Mucosa of rectum (tissue), 2 donors: ENCODE measurements around the gene LGALS3BP.
A peak's percentile ranks its signal among the peaks of the same experiment; 100 is the strongest.

Experiments used
- H3K27ac ChIP-seq, 2 donors: one replicate each; pipeline ENCODE4 v1.7.0; 2013; ENCODE audit warnings: inconsistent platforms in 2 of 2, low read depth in 2 of 2, low read length in 2 of 2
- H3K27me3 ChIP-seq, 2 donors: one replicate each; pipeline ENCODE4 v1.7.0; 2013; ENCODE audit warnings: low read length in 2 of 2; ENCODE audit not compliant: control insufficient read depth in 2 of 2, insufficient read depth in 2 of 2
- H3K36me3 ChIP-seq, 2 donors: one replicate each; pipeline ENCODE4 v1.7.0; 2013; ENCODE audit warnings: low read length in 2 of 2; ENCODE audit not compliant: control insufficient read depth in 2 of 2, insufficient read depth in 2 of 2
- H3K4me1 ChIP-seq, 2 donors: one replicate each; pipeline ENCODE4 v1.7.0; 2013; ENCODE audit warnings: low read length in 2 of 2, mild to moderate bottlenecking in 1 of 2; ENCODE audit not compliant: control insufficient read depth in 2 of 2, insufficient read depth in 2 of 2
- H3K4me3 ChIP-seq, 2 donors: one replicate each; pipeline ENCODE4 v1.7.0; 2013; ENCODE audit warnings: low read length in 2 of 2
- H3K9ac ChIP-seq, 2 donors: one replicate each; pipeline ENCODE4 v1.7.0; 2013; ENCODE audit warnings: low read length in 2 of 2, low read depth in 1 of 2, mild to moderate bottlenecking in 1 of 2
- H3K9me3 ChIP-seq, 2 donors: one replicate each; pipeline ENCODE4 v1.7.0; 2013; ENCODE audit warnings: low read length in 2 of 2; ENCODE audit not compliant: control insufficient read depth in 2 of 2
- donor health status: healthy.
- donor health status: Normal muscosa, but diverticular disease.

The LGALS3BP gene

GRCh38 chr17:78940258-78940657 lies 39.5 kb downstream of the LGALS3BP start:
- Histone ChIP-seq H3K36me3 (no peaks in the 10 kb centered on the region), H3K27ac (no peak overlapping the region), H3K4me3 (no peak overlapping the region), H3K27me3 (no peaks in the 10 kb centered on the region), H3K9ac (no peak overlapping the region), H3K9me3 (no peaks in the 10 kb centered on the region), H3K4me1 (no peaks in the 10 kb centered on the region)

DNA sequence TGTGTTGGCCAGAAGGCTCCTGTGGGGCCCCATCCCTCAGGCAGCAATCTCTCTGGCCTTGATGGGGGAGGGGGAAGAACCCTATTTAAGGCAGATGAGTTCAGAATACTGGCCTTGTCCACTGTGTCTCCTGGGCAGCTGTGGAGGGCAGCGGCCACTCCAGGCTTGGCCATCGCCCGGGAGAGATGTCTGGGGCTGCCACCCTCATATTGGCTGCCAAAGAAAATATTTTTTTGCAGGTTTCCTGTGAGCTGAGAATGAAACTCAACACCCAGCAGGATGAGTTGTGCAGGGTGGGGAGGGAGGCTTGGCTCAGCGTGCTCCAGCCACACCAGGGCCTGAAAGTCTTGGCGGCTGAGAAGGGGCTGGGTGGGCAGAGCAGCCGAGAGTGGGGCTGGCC lies 40.1 kb downstream of the LGALS3BP start:
- Histone ChIP-seq H3K36me3 (no peaks in the 10 kb centered on the region), H3K9ac (no peak overlapping the region), H3K4me1 (peaks cover 0 to under 1% of the 10 kb centered on the region in 2 donors), H3K27me3 (no peaks in the 10 kb centered on the region), H3K9me3 (no peaks in the 10 kb centered on the region), H3K27ac (no peak overlapping the region), H3K4me3 (no peak overlapping the region)

DNA sequence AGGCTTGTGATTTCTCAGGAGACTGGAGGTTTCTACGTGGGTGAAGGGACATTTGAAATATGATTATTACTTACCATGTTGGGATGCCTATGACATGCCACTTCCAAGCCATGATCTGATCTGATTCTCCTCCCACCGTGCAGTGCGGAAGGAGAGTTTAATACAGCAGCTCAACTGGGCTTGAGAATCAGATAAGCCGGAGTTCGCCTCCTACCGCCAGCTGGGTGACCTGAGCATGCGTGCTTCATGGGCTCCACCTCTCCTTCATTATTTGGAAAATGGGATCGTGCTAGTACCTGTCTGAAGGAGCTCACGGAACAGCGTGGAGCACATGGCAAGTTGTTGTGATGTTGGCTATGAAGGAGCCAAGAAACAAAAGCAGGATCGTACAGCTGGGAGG lies 42.2 kb downstream of the LGALS3BP start:
- Histone ChIP-seq H3K9me3 (no peaks in the 10 kb centered on the region), H3K9ac (no peak overlapping the region), H3K4me3 (no peak overlapping the region), H3K4me1 (peaks cover 5 to 10% of the 10 kb centered on the region in 2 donors), H3K27me3 (no peaks in the 10 kb centered on the region), H3K36me3 (no peaks in the 10 kb centered on the region), H3K27ac (no peak overlapping the region)

- H3K9me3 ChIP-seq = no peaks in the 10 kb centered on the region
- H3K4me1 ChIP-seq = peaks cover 5 to 10% of the 10 kb centered on the region in 2 donors
- H3K27me3 ChIP-seq = no peaks in the 10 kb centered on the region
- peak overlapping the region in 1 of 2 donors; percentile 60 for H3K27ac ChIP-seq
- H3K4me3 ChIP-seq = no peak overlapping the region
- H3K36me3 ChIP-seq = no peaks in the 10 kb centered on the region
- H3K9ac ChIP-seq = no peak overlapping the region
These were observed 44.1 kb downstream of the LGALS3BP start for GRCh38 chr17:78935419-78936323.

- peaks cover 5 to 10% of the 10 kb centered on the region in 2 donors for H3K4me1 ChIP-seq
- H3K4me3 ChIP-seq = peak overlapping the region in 1 of 2 donors; percentile 1
- H3K9ac ChIP-seq = peak overlapping the region in 1 of 2 donors; percentile 30
These were observed 44.9 kb downstream of the LGALS3BP start for GRCh38 chr17:78934681-78935418.

DNA sequence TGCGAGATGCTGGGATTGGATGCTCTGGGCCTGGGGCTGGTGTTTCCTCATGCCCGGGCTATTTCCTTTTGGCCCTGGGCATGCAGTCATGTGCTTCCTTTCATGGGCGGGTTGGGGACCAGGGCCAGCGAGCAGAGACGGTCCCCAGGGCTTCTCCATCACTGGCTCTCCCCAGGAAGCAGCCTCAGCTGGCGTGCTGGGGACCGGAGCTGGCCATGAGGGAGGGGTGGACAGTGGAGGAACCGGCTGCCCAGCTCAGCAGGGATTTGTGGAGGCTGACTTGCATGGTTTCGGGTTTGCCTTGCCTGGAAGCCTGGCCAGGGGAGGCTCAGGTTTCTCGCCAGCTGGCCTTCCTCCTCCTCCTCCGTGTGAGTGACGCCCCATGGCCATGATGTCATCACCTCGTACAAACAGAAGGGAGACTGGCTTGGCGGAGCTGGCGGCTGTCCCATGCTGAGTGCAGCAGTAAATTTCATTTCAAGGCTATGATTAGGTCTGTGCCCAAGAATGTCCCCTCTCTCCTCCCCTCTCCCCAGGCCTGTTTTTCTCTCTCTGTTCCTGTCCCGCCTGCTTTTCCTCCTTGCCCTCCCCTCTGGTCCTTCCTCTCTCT lies 45.7 kb downstream of the LGALS3BP start:
- peak overlapping the region; percentile 60 to 66 for H3K27ac ChIP-seq
- H3K9me3 ChIP-seq = no peaks in the 10 kb centered on the region
- no peaks in the 10 kb centered on the region for H3K36me3 ChIP-seq
- H3K27me3 ChIP-seq = peaks cover 0 to 2% of the 10 kb centered on the region in 2 donors
- H3K4me1 ChIP-seq = peaks cover 5 to 10% of the 10 kb centered on the region in 2 donors
- peak overlapping the region; percentile 1 to 4 for H3K4me3 ChIP-seq
- H3K9ac ChIP-seq = peak overlapping the region; percentile 27 to 30

More at GRCh38 chr17:78934681-78935418, 44.9 kb downstream of the LGALS3BP start:
- Histone ChIP-seq H3K27me3 (peaks cover 0 to 1% of the 10 kb centered on the region in 2 donors), H3K27ac (peak overlapping the region; percentile 60 to 66), H3K9me3 (no peaks in the 10 kb centered on the region), H3K36me3 (no peaks in the 10 kb centered on the region)

DNA sequence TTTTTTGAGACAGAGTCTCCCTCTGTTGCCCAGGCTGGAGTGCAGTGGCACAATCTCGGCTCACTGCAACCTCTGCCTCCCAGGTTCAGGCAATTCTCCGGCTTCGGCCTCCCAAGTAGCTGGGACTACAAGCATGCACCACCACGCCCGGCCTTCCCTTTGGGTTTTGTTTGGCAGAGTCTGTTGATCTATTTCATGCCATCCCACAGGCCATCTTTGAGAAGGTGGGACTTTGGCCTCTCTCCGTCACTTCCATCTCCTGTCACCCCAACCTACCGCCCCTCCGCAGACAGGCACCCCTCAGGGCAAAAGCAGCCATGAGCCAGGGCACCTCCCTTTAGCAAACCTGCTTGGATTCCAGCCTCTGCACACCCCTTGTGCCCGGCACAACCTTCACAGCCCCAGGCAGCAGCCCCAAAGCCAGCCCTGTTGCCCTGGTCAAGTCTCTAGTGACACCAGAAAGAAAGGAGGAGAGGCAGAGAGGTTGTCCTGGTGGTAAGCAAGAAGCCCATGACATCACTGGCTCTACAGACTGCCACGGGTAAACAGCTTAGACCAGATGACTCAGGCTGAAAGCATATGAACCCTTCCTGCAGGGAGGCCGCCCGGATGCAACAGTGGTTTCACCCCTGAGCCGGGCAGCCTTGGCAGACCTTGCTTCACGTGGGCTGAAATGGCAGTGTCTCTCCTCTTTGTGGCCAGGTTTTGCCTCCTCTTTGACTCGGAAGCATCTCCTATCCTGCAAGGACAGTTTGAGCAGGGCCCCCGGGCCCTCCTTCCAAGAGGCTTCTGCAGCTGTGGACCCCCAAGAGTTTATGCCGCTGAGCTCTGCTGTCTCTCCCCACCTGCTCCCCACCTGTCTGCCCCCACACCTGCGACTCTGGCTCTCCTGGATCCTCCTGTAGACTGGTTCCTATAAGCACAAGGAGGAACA lies 46.4 kb downstream of the LGALS3BP start:
- Histone ChIP-seq H3K4me3 (no peak overlapping the region), H3K27ac (peak overlapping the region; percentile 60 to 66), H3K27me3 (peaks cover 1 to 2% of the 10 kb centered on the region in 2 donors), H3K36me3 (no peaks in the 10 kb centered on the region), H3K9me3 (no peaks in the 10 kb centered on the region), H3K9ac (no peak overlapping the region), H3K4me1 (peaks cover 5 to 10% of the 10 kb centered on the region in 2 donors)

- Histone ChIP-seq H3K4me3 (no peak overlapping the region), H3K9ac (no peak overlapping the region), H3K27me3 (peaks cover 2 to 8% of the 10 kb centered on the region in 2 donors), H3K36me3 (no peaks in the 10 kb centered on the region), H3K9me3 (no peaks in the 10 kb centered on the region), H3K4me1 (peaks cover 5 to 10% of the 10 kb centered on the region in 2 donors), H3K27ac (no peak overlapping the region)
These were observed 49.6 kb downstream of the LGALS3BP start for GRCh38 chr17:78929908-78930775.
